ENCODE measurements around the gene C1orf56.
"Not testable (repeated sequence)": the region's sequence is repeated elsewhere in the genome, so short reads cannot be mapped to it uniquely, and the experiment has no call there.

Gene C1orf56

GRCh38 chr1:151062741-151063371, 15.3 kb downstream of the C1orf56 start:
- DNase-seq = no peak

- DNase-seq = no peak
Measured at GRCh38 chr1:151065089-151065645, 17.6 kb downstream of the C1orf56 start.

- DNase-seq = no peak
Measured at GRCh38 chr1:151067185-151067584, 19.6 kb downstream of the C1orf56 start.

GRCh38 chr1:151069103-151069486, 21.5 kb downstream of the C1orf56 start:
- no peak for DNase-seq

- DNase-seq = peak; percentile 81
Measured at GRCh38 chr1:151070474-151071276, 23.1 kb downstream of the C1orf56 start, which contains the start of gene GABPB2. Gene GABPB2 (plus strand): TSS chr1:151070761. CDS start chr1:151088190, 17,429 bp downstream.

GRCh38 chr1:151072224-151072623, 24.7 kb downstream of the C1orf56 start:
- DNase-seq = no peak

- no peak for DNase-seq
Measured at GRCh38 chr1:151085953-151086559, 38.5 kb downstream of the C1orf56 start.

GRCh38 chr1:151097426-151097825, 49.9 kb downstream of the C1orf56 start:
- DNase-seq = not testable (repeated sequence)

- DNase-seq = no peak
Measured at GRCh38 chr1:151098126-151098525, 50.6 kb downstream of the C1orf56 start.
